NCI-H510A treated with DMSO at 0.1 percent for 48 hours (cell line): Measurements from ENCODE around the gene DXO.
A peak's percentile ranks its signal among the peaks of the same experiment; 100 is the strongest.
"Not testable (repeated sequence)": the region's sequence is repeated elsewhere in the genome, so short reads cannot be mapped to it uniquely, and the experiment has no call there.

Experiments used
- DNase-seq: peaks from one replicate; lab custom pipeline; 2025; lab: John Stamatoyannopoulos, UW

Gene DXO

DNA sequence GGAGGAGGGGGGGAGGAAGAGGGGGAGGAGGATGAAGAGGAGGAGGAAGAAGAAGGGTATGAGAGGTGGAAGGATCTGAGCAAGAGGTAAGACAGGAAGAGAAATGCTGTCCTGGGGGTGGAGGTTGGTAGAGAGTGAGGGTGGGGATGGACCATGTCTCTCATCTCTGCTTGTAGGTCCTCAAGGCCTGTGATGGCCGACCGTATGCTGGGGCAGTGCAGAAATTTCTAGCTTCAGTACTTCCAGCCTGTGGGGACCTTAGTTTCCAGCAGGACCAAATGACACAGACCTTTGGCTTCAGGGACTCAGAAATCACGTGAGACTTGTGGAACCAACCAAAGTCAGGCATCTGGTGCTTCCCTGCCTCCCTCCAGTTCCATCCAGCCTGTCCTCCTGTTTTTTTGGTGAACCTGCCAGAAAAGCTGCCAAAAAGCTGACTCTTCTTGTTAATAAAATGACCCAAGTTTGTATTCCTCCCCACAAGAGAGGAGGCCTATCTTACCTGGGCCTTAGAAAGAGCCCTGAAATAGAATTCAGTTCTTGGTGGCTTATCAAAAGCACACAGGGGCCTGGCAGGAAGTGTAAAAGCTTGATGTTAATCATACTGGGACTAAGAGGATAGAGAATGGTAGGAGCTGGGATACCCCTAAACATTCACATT, 7.4 kb upstream of the DXO start:
- DNase-seq = no peak

GRCh38 chr6:31978831-31979230, 6.9 kb upstream of the DXO start:
- DNase-seq = no peak

GRCh38 chr6:31977816-31978431, 6.0 kb upstream of the DXO start:
- DNase-seq = no peak

DNA sequence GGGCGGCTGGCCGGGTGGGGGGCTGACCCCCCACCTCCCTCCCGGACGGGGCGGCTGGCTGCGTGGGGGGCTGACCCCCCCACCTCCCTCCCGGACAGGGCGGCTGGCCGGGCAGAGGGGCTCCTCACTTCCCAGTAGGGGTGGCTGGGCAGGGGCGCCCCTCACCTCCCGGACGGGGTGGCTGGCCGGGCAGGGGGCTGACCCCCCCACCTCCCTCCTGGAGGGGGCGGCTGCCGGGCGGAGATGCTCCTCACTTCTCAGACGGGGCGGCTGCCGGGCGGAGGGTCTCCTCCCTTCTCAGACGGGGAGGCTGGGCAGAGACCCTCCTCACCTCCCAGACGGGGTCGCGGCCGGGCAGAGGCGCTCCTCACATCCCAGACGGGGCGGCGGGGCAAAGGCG, 4.1 kb upstream of the DXO start:
- not testable (repeated sequence) for DNase-seq

DNA sequence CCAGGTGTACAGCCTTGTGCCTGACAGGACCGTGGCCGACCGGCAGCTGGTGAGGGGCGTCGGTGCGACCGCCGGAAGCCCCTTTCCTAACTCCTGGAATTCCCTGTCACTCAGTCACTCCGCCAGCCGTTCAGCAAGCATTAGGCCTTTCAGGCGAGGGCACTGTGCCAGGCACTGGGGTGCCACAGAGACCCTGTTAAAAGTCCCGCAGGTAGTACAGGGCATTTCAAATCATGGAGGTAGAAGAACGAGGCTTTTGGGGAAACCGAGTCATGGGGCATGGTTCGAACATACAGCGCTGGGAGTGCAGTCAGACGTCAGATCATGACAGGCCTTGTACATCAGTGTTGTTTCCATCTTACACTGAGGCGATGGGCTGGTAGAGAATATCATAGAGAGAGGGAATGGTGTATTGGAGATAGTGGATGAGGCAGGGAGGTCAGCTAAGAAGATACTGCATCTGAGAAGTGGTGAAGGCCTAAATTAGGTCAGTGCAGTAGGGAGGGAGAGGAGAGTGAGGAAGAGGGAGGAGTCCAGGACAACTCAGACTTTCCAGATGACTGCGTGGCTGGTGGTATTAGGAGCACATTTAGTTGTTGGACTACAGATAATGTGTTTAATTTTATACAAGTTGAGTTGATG, 892 bp upstream of the DXO start:
- DNase-seq = no peak

- DNase-seq = no peak
Observed at GRCh38 chr6:31971279-31971992, 502 bp downstream of the DXO start.

- peak; percentile 72 for DNase-seq
Observed at GRCh38 chr6:31970604-31971271, 1.2 kb downstream of the DXO start.

- no peak for DNase-seq
Observed at GRCh38 chr6:31969712-31970603, 2.0 kb downstream of the DXO start.

DNA sequence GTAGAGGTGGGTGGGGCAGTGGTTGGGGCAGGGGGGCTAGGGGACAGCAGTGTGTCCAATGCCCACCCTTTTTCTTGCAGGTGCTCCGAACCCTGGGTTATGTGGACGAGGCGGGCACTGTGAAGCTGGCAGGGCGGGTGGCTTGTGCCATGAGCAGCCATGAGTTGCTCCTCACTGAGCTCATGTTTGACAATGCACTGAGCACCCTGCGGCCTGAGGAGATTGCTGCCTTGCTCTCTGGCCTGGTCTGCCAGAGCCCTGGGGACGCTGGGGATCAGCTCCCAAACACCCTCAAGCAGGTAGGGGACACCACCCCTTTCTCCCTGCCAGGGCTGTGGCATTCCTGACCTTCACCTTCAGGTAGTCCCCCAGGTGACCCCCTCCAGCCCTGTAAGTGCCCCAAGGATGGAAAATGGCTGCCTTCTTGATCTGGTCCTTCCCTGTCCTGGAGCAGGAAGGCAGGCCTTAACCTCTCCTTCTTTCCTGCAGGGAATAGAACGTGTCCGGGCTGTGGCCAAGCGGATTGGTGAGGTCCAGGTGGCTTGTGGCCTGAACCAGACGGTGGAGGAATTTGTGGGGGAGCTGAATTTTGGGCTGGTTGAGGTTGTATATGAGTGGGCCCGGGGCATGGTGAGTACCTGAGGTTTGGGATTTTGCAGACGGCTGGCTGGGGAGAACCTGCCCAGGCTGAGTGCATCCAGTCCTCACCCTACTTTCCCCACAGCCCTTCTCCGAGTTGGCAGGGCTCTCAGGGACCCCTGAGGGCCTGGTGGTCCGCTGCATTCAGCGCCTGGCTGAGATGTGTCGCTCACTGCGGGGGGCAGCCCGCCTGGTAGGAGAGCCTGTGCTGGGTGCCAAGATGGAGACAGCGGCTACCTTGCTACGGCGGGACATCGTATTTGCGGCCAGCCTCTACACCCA, 2.9 kb downstream of the DXO start:
- no peak for DNase-seq

- DNase-seq = no peak
Observed at GRCh38 chr6:31968326-31968725, 3.6 kb downstream of the DXO start.

DNA sequence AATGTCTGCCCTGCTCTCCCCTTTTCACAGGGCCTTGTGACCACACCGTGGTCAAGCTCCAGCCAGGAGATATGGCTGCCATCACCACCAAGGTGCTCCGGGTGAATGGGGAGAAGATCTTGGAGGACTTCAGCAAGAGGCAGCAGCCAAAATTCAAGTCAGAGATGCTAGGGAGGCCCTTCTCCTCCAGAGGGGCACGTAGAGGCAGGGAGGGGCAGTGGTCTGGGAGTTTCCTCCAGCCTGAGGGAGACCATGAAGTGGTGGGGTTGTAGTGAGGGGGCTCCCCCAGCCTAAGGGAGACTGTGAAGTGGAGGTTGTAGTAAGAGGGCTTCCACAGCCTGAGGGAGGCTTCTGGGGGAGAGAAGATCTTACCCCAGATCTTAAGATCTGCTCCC, 4.0 kb downstream of the DXO start:
- no peak for DNase-seq

DNA sequence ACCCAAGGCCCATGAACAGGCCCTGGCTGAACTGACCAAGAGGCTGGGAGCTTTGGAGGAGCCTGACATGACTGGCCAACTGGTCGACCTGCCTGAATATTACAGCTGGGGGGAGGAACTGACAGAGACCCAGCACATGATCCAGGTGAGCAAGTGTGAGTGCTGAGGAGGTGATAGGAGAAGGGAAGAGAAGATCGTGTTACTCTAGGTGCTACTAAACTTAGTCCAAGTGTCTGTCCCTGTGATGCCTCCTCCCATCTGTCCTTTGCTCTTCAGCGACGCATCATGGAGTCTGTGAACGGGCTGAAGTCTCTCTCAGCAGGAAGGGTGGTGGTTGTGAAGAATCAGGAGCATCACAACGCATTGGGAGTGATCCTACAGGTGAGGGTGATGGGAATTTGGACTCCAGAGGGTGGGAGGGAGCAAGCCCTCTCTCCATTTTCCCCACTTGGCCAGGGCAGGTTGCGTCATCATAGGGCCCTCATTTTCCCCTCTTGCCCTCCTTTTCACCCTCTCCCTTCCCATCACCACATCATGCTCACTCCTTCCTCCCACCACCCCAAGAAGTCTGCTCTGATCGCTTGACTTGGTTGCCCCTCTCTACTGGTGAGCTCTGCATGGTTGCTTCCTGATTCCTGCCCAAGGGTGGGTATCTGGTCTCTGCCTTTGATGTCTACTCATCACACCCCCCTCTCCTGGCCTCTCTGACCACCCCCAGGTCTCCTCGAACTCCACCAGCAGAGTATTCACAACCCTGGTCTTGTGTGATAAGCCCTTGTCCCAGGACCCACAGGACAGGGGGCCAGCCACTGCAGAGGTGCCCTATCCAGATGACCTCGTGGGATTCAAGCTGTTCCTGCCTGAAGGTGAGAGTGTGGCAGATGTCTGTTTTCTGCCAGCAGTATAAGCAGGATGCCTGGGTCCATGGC, 4.7 kb downstream of the DXO start:
- no peak for DNase-seq

GRCh38 chr6:31966506-31966905, 5.4 kb downstream of the DXO start:
- no peak for DNase-seq

DNA sequence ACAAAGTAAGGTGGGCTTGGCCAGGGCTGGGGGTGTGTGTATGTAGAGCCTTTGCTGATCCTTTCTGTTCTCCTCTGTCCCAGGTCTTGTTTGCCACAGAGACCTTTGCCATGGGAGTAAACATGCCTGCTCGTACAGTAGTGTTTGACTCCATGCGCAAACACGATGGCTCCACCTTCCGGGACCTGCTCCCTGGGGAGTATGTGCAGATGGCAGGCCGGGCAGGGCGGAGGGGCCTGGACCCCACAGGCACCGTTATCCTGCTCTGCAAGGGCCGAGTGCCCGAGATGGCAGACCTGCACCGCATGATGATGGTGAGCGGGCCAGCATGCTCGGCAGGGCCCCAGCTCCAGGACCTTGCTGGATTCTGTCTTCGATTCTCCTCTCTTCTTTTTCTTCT, 6.2 kb downstream of the DXO start:
- DNase-seq = no peak

- DNase-seq = no peak
Observed at GRCh38 chr6:31963921-31964320, 8.0 kb downstream of the DXO start.

DNA sequence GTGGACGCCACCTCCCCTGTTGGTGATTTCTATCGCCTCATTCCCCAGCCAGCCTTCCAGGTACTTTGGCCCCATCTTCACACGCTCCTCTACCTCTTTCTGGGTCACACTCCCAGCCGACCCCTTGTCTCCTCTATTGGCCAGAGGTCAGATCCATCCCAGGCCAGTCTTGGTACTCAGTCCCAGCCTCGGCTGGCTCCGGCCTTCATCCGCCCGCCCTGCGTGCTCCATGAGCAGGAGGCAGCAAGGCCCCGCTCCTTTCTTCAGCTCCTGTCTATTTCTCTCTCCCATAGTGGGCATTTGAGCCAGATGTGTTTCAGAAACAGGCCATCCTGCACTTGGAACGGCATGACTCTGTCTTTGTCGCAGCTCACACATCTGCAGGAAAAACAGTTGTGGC, 10.3 kb downstream of the DXO start:
- no peak for DNase-seq

- DNase-seq = peak; percentile 98
Observed at GRCh38 chr6:31958741-31959739, 12.9 kb downstream of the DXO start, which contains the start of the genes NELFE and SKIC2. NELFE (minus strand) TSS chr6:31958971; CDS start chr6:31958446, 525 bp downstream. SKIC2 (plus strand) TSS chr6:31959175; CDS start chr6:31959193, 18 bp downstream.

- no peak for DNase-seq
Observed at GRCh38 chr6:31958412-31958740, 13.6 kb downstream of the DXO start.
